Measurements from ENCODE around the gene ABCC5. TPM values are rescaled to one million over a fixed set of nuclear protein-coding genes. Genes with fewer than 3 reads are reported as not detected.

Gene ABCC5
- total and polyA plus RNA-seq, 3 experiments from 2014 or later, result 9.5 to 19.0 (median 18.1) TPM

DNA sequence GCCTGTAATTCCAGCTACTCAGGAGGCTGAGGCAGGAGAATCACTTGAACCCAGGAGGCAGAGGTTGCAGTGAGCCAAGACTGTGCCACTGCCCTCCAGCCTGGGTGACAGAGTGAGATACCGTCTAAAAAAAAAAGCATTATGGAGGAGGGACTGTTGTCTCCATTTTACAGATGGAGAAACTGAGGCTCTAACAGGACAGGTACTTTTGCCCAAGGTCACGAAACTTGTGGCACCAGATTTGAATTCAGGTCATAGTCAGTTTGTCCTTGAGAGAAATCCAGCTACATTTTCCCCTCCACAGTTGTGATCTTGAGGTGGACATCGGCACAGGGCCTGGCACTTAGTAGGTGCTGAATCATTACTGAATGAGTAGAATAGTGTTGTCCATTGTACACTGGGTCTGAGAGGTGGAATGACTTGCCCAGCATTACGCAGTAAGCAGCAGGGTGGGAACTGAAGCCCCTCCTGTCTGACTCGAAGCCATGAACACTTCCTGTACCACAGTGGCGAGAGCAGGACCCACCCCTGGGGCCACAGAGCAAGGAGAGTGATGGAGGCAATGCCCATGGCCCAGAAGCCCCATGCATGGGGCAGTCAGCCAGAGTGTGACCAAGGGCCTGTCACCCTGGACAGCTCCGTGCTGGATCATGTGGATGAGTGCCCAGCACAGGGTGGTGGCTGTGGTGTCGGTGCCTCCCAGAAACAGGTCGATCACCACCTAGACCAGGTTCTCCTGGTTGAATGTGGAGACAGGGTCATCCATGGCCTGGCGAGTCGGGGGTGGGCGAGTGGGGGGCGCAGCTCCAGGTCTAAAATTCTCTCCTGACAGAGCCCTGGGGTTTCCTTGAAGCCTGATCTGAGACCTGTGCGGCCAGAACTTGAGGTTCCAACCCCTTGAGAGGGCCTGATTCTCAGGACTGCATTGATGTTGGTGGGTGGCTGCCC, 112.6 kb downstream of the ABCC5 start:
- Histone ChIP-seq H3K27ac (ENCODE audit: low read depth, low read length) (no peak overlapping the region), H3K36me3 (ENCODE audit: insufficient read depth, low read length) (no peaks in the 10 kb centered on the region), H3K9me3 (ENCODE audit: low read length) (no peaks in the 10 kb centered on the region), H3K4me1 (ENCODE audit: insufficient read depth, low read length) (no peaks in the 10 kb centered on the region), H3K4me3 (ENCODE audit: low read length) (no peak overlapping the region), H3K27me3 (ENCODE audit: insufficient read depth, low read length, poor library complexity, severe bottlenecking) (no peaks in the 10 kb centered on the region)
- CTCF ChIA-PET, result interaction anchor here (1.1 to 1.2 kb wide), 3 partner anchors 9 to 14 kb away, joined by 3 to 7 read pairs (median 3); no protein-coding TSS in a partner anchor
- no peak for DNase-seq
- POLR2A ChIA-PET, result no interaction called here
- Mint-ChIP-seq H3K4me3 (no peak overlapping the region), H3K27ac (no peak overlapping the region), H3K27me3 (peaks cover 10 to 12% of the 10 kb centered on the region in 2 donors), H3K36me3 (no peaks in the 10 kb centered on the region), H3K9me3 (peaks cover 0 to 2% (median 0%) of the 10 kb centered on the region in 5 donors), H3K4me1 (no peaks in the 10 kb centered on the region)

- peaks cover 0 to 5% (median 0%) of the 10 kb centered on the region in 5 donors for H3K9me3 Mint-ChIP-seq
- no peak overlapping the region for H3K4me3 ChIP-seq (ENCODE audit: low read length)
- ChIA-PET POLR2A (no interaction called here), CTCF (interaction anchor here (1.0 to 3.0 kb wide), 5 partner anchors 10 to 616 kb away, joined by 3 to 10 read pairs (median 3); partner anchors contain the start of gene PARL)
- no peaks in the 10 kb centered on the region for H3K36me3 ChIP-seq (ENCODE audit: insufficient read depth, low read length)
- H3K4me1 ChIP-seq (ENCODE audit: insufficient read depth, low read length), result peaks cover 4% of the 10 kb centered on the region
- no peak for DNase-seq
- no peaks in the 10 kb centered on the region for H3K9me3 ChIP-seq (ENCODE audit: low read length)
- H3K27ac Mint-ChIP-seq, result no peak overlapping the region
- no peak overlapping the region for H3K27ac ChIP-seq (ENCODE audit: low read depth, low read length)
- H3K4me3 Mint-ChIP-seq, result no peak overlapping the region
- peaks cover 0 to 4% (median 3%) of the 10 kb centered on the region in 3 donors for H3K4me1 Mint-ChIP-seq
- H3K27me3 ChIP-seq (ENCODE audit: insufficient read depth, low read length, poor library complexity, severe bottlenecking), result no peaks in the 10 kb centered on the region
- H3K27me3 Mint-ChIP-seq, result peaks cover 18 to 48% of the 10 kb centered on the region in 2 donors
- H3K36me3 Mint-ChIP-seq, result no peaks in the 10 kb centered on the region
Observed at GRCh38 chr3:183898028-183898431, 119.7 kb downstream of the ABCC5 start.

GRCh38 chr3:183897606-183898005, 120.1 kb downstream of the ABCC5 start:
- no peak overlapping the region for H3K27ac ChIP-seq (ENCODE audit: low read depth, low read length)
- H3K36me3 ChIP-seq (ENCODE audit: insufficient read depth, low read length), result no peaks in the 10 kb centered on the region
- Mint-ChIP-seq H3K9me3 (peaks cover 0 to 5% (median 0%) of the 10 kb centered on the region in 5 donors), H3K4me3 (no peak overlapping the region), H3K36me3 (no peaks in the 10 kb centered on the region), H3K4me1 (peaks cover 0 to 4% (median 3%) of the 10 kb centered on the region in 3 donors), H3K27me3 (peaks cover 22 to 52% of the 10 kb centered on the region in 2 donors), H3K27ac (no peak overlapping the region)
- H3K4me1 ChIP-seq (ENCODE audit: insufficient read depth, low read length), result peaks cover 4% of the 10 kb centered on the region
- ChIA-PET CTCF (interaction anchor here (1.0 to 3.0 kb wide), 3 partner anchors 13 to 616 kb away, joined by 3 to 10 read pairs (median 8); partner anchors contain the start of gene PARL), POLR2A (interaction anchor here (0.6 kb wide), 1 partner anchor 436 kb away, joined by 3 read pairs; no protein-coding TSS in a partner anchor)
- no peaks in the 10 kb centered on the region for H3K27me3 ChIP-seq (ENCODE audit: insufficient read depth, low read length, poor library complexity, severe bottlenecking)
- H3K9me3 ChIP-seq (ENCODE audit: low read length), result no peaks in the 10 kb centered on the region
- no peak overlapping the region for H3K4me3 ChIP-seq (ENCODE audit: low read length)
- no peak for DNase-seq

- no peak for DNase-seq
- H3K27ac ChIP-seq (ENCODE audit: low read depth, low read length), result no peak overlapping the region
- H3K36me3 ChIP-seq (ENCODE audit: insufficient read depth, low read length), result no peaks in the 10 kb centered on the region
- no peaks in the 10 kb centered on the region for H3K36me3 Mint-ChIP-seq
- H3K27me3 ChIP-seq (ENCODE audit: insufficient read depth, low read length, poor library complexity, severe bottlenecking), result no peaks in the 10 kb centered on the region
- H3K9me3 Mint-ChIP-seq, result peaks cover 0 to 5% (median 0%) of the 10 kb centered on the region in 5 donors
- H3K4me1 ChIP-seq (ENCODE audit: insufficient read depth, low read length), result peaks cover 4% of the 10 kb centered on the region
- no peaks in the 10 kb centered on the region for H3K9me3 ChIP-seq (ENCODE audit: low read length)
- no peak overlapping the region for H3K4me3 Mint-ChIP-seq
- no peak overlapping the region for H3K4me3 ChIP-seq (ENCODE audit: low read length)
- ChIA-PET CTCF (interaction anchor here (0.7 to 3.0 kb wide), 13 partner anchors 8 to 646 kb away, joined by 3 to 14 read pairs (median 6); partner anchors contain the start of genes ABCC5, EEF1AKMT4 and PARL), POLR2A (no interaction called here)
- peak overlapping the region in 1 of 8 donors; percentile 89 for H3K27ac Mint-ChIP-seq
- H3K27me3 Mint-ChIP-seq, result peaks cover 20 to 53% of the 10 kb centered on the region in 2 donors
- peaks cover 0 to 4% (median 3%) of the 10 kb centered on the region in 3 donors for H3K4me1 Mint-ChIP-seq
Observed at GRCh38 chr3:183896610-183897009, 121.1 kb downstream of the ABCC5 start.

DNA sequence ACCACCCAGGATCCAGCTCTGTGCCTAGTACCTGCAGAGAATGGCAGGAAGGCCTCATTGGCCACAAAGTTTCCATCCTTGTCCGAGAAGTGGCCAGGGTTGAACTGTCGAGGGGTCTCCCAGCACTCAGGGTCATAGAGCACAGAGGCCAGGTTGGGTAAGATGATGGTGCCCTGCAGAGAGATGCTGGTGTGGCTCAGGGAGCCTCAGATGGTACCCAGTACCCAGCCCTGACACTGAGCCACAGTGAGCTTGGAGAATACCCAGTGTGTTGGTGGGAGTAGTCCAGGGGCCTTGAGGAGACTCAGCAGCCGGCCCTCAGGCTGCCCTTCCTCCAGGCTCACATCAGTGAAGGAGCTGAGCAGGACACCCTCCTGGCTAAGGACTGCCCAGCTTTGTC, 121.5 kb downstream of the ABCC5 start:
- H3K27ac ChIP-seq (ENCODE audit: low read depth, low read length), result no peak overlapping the region
- ChIA-PET POLR2A (no interaction called here), CTCF (interaction anchor here (0.7 to 3.0 kb wide), 23 partner anchors 8 to 646 kb away, joined by 3 to 14 read pairs (median 4); partner anchors contain the start of genes ABCC5, EEF1AKMT4 and PARL)
- H3K9me3 ChIP-seq (ENCODE audit: low read length), result no peaks in the 10 kb centered on the region
- peaks cover 0 to 4% (median 0%) of the 10 kb centered on the region in 5 donors for H3K9me3 Mint-ChIP-seq
- no peak overlapping the region for H3K4me3 Mint-ChIP-seq
- no peaks in the 10 kb centered on the region for H3K36me3 ChIP-seq (ENCODE audit: insufficient read depth, low read length)
- H3K27me3 ChIP-seq (ENCODE audit: insufficient read depth, low read length, poor library complexity, severe bottlenecking), result no peaks in the 10 kb centered on the region
- no peak overlapping the region for H3K4me3 ChIP-seq (ENCODE audit: low read length)
- H3K27me3 Mint-ChIP-seq, result peaks cover 16 to 49% of the 10 kb centered on the region in 2 donors
- H3K4me1 ChIP-seq (ENCODE audit: insufficient read depth, low read length), result peaks cover 4% of the 10 kb centered on the region
- H3K36me3 Mint-ChIP-seq, result no peaks in the 10 kb centered on the region
- H3K4me1 Mint-ChIP-seq, result peaks cover 0 to 4% (median 3%) of the 10 kb centered on the region in 3 donors
- H3K27ac Mint-ChIP-seq, result peak overlapping the region in 2 of 8 donors; percentile 37 to 89
- DNase-seq, result no peak

DNA sequence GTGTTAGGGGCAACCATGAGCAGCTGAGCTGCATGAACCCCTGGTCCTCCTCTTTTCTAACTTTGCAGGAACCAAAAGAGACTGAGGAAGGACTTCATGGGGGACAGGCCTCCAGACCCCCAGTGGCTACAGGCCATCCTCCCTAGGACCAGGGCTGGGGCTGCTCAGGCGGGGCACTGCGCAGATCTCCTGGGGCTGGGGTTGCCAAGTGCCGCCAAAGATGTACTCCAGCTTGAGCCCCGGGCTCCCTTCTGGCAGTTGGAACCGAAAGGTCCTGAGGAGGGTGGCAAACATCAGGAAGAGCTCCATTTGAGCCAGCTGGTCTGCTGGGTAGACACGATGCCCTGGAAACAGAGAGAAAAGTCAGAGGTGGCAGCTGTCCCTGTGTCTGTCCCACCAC, 121.9 kb downstream of the ABCC5 start:
- Mint-ChIP-seq H3K27me3 (peaks cover 16 to 48% of the 10 kb centered on the region in 2 donors), H3K4me1 (peaks cover 0 to 4% (median 3%) of the 10 kb centered on the region in 3 donors), H3K4me3 (no peak overlapping the region), H3K36me3 (no peaks in the 10 kb centered on the region), H3K9me3 (peaks cover 0 to 3% (median 0%) of the 10 kb centered on the region in 5 donors), H3K27ac (no peak overlapping the region)
- Histone ChIP-seq H3K4me3 (ENCODE audit: low read length) (no peak overlapping the region), H3K27me3 (ENCODE audit: insufficient read depth, low read length, poor library complexity, severe bottlenecking) (no peaks in the 10 kb centered on the region), H3K9me3 (ENCODE audit: low read length) (no peaks in the 10 kb centered on the region), H3K36me3 (ENCODE audit: insufficient read depth, low read length) (no peaks in the 10 kb centered on the region), H3K27ac (ENCODE audit: low read depth, low read length) (no peak overlapping the region), H3K4me1 (ENCODE audit: insufficient read depth, low read length) (peaks cover 4% of the 10 kb centered on the region)
- DNase-seq, result no peak
- POLR2A ChIA-PET, result interaction anchor here (0.6 kb wide), 1 partner anchor 12 kb away, joined by 3 read pairs; the partner anchor contains the start of gene PARL
- CTCF ChIA-PET, result interaction anchor here (0.7 to 3.0 kb wide), 26 partner anchors 9 to 647 kb away, joined by 3 to 14 read pairs (median 4); partner anchors contain the start of genes ABCC5, EEF1AKMT4, EIF2B5 and PARL

DNA sequence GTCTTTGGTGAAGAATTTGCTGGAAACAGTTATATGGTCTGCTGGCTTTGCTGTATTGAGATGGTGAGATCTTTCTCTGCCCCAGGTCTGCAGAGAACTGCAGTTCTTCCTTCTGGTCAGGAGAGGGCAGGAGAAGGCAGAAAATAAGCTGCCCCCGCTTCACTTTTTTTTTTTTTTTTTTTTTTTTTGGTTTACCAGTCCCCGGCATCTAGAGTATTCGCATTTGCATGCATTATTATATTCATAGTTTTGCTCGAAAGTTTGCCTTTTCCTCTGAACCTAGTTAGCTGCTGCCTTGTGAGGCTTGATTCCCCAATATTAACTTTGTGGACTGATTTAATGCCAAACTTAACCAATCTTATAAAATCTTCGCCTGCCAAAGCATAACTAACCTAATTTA, 122.4 kb downstream of the ABCC5 start:
- Histone ChIP-seq H3K36me3 (ENCODE audit: insufficient read depth, low read length) (no peaks in the 10 kb centered on the region), H3K4me3 (ENCODE audit: low read length) (no peak overlapping the region), H3K27me3 (ENCODE audit: insufficient read depth, low read length, poor library complexity, severe bottlenecking) (no peaks in the 10 kb centered on the region), H3K27ac (ENCODE audit: low read depth, low read length) (no peak overlapping the region), H3K9me3 (ENCODE audit: low read length) (no peaks in the 10 kb centered on the region), H3K4me1 (ENCODE audit: insufficient read depth, low read length) (peaks cover 4% of the 10 kb centered on the region)
- CTCF ChIA-PET, result interaction anchor here (0.7 to 3.0 kb wide), 26 partner anchors 9 to 647 kb away, joined by 3 to 14 read pairs (median 4); partner anchors contain the start of genes ABCC5, EEF1AKMT4, EIF2B5 and PARL
- Mint-ChIP-seq H3K27me3 (peaks cover 14 to 44% of the 10 kb centered on the region in 2 donors), H3K4me3 (no peak overlapping the region), H3K4me1 (peaks cover 0 to 4% (median 3%) of the 10 kb centered on the region in 3 donors), H3K27ac (no peak overlapping the region), H3K9me3 (peaks cover 0 to 3% (median 0%) of the 10 kb centered on the region in 5 donors), H3K36me3 (no peaks in the 10 kb centered on the region)
- POLR2A ChIA-PET, result interaction anchor here (0.6 kb wide), 1 partner anchor 11 kb away, joined by 3 read pairs; the partner anchor contains the start of gene PARL
- DNase-seq, result peak in 3 of 5 donors; percentile 44 to 63 (median 46)

All from CD8-positive, alpha-beta memory T cell (primary cell).